Activated T-cell treated with anti-CD3 and anti-CD28 coated beads, Interleukin-2, amount 50 U/mL, for 72 hours (primary cell): ENCODE results near the gene SLC15A4. TPM values are rescaled to one million over a fixed set of nuclear protein-coding genes. Genes with fewer than 3 reads are reported as not detected.

Experiments used
- ATAC-seq, 2 donors: fragments of 150-1000 bp; cut with Tn5 transposase; replicated peaks in 1 of 2; 2 replicates each; pipeline ENCODE4 v1.10.0; 2021; ENCODE audit warnings: moderate library complexity in 2 of 2, mild to moderate bottlenecking in 1 of 2
- DNase-seq, 2 donors: peaks; one replicate each; pipeline ENCODE4 v3.0.0; 2021 to 2022; ENCODE audit warnings: mixed read lengths in 1 of 2
- H3K27ac Mint-ChIP-seq: one replicate; pipeline ENCODE4 v1.8.0; 2022; ENCODE audit warnings: mild to moderate bottlenecking, moderate library complexity, mixed read lengths
- H3K27me3 Mint-ChIP-seq: one replicate; pipeline ENCODE4 v1.8.0; 2022; ENCODE audit warnings: low read depth, mixed read lengths
- H3K36me3 Mint-ChIP-seq, 2 donors: one replicate each; pipeline ENCODE4 v1.8.0; 2022; ENCODE audit warnings: mixed read lengths in 2 of 2, mild to moderate bottlenecking in 1 of 2; ENCODE audit not compliant: insufficient read depth in 2 of 2
- H3K4me1 Mint-ChIP-seq: one replicate; pipeline ENCODE4 v1.8.0; 2022; ENCODE audit warnings: low read depth, mixed read lengths
- H3K4me3 Mint-ChIP-seq, 2 donors: one replicate each; pipeline ENCODE4 v1.8.0; 2022; ENCODE audit warnings: mild to moderate bottlenecking in 2 of 2, mixed read lengths in 2 of 2, moderate library complexity in 2 of 2
- H3K9me3 Mint-ChIP-seq, 2 donors: one replicate each; pipeline ENCODE4 v1.8.0; 2022; ENCODE audit warnings: mixed read lengths in 2 of 2
- total RNA-seq, 2 donors: library from RNA; stranded (reverse); gene quantifications; one replicate each; pipeline ENCODE4 v1.2.3, GENCODE V29; 2022

SLC15A4 gene
- total RNA-seq, 2 donors from 2014 or later, result 19.4 to 19.8 TPM

- Mint-ChIP-seq H3K36me3 (no peaks in the 10 kb centered on the region), H3K4me3 (no peak overlapping the region), H3K4me1 (no peaks in the 10 kb centered on the region), H3K9me3 (no peaks in the 10 kb centered on the region), H3K27me3 (peaks cover 16% of the 10 kb centered on the region), H3K27ac (no peak overlapping the region)
- DNase-seq, result no peak
- ATAC-seq, result no peak
These were observed 56.8 kb downstream of the SLC15A4 start for GRCh38 chr12:128766738-128767501.

GRCh38 chr12:128763395-128763794, 60.4 kb downstream of the SLC15A4 start:
- Mint-ChIP-seq H3K4me1 (no peaks in the 10 kb centered on the region), H3K4me3 (no peak overlapping the region), H3K27ac (no peak overlapping the region), H3K36me3 (no peaks in the 10 kb centered on the region), H3K27me3 (peaks cover 16% of the 10 kb centered on the region), H3K9me3 (no peaks in the 10 kb centered on the region)
- ATAC-seq (peak in 1 of 2 donors; percentile 51), DNase-seq (no peak)

- no peak for ATAC-seq
- Mint-ChIP-seq H3K4me1 (no peaks in the 10 kb centered on the region), H3K4me3 (no peak overlapping the region)
These were observed 62.4 kb downstream of the SLC15A4 start for GRCh38 chr12:128761379-128761790.

GRCh38 chr12:128755566-128755965, 68.2 kb downstream of the SLC15A4 start:
- Mint-ChIP-seq H3K4me1 (no peaks in the 10 kb centered on the region), H3K27ac (no peak overlapping the region), H3K4me3 (no peak overlapping the region), H3K36me3 (peaks cover 1 to 2% of the 10 kb centered on the region in 2 donors), H3K9me3 (peaks cover 0 to 6% of the 10 kb centered on the region in 2 donors), H3K27me3 (no peaks in the 10 kb centered on the region)
- no peak for ATAC-seq
- no peak for DNase-seq

More at GRCh38 chr12:128761379-128761790, 62.4 kb downstream of the SLC15A4 start:
- H3K36me3 Mint-ChIP-seq, result no peaks in the 10 kb centered on the region
- DNase-seq, result no peak
- H3K27ac Mint-ChIP-seq, result no peak overlapping the region
- peaks cover 6% of the 10 kb centered on the region for H3K27me3 Mint-ChIP-seq
- no peaks in the 10 kb centered on the region for H3K9me3 Mint-ChIP-seq

GRCh38 chr12:128754275-128754674, 69.5 kb downstream of the SLC15A4 start:
- Mint-ChIP-seq H3K4me1 (no peaks in the 10 kb centered on the region), H3K36me3 (peaks cover 1 to 2% of the 10 kb centered on the region in 2 donors), H3K27me3 (no peaks in the 10 kb centered on the region), H3K4me3 (no peak overlapping the region), H3K9me3 (peaks cover 0 to 6% of the 10 kb centered on the region in 2 donors), H3K27ac (no peak overlapping the region)
- ATAC-seq (peak; percentile 34 to 73), DNase-seq (peak in 1 of 2 donors; percentile 5)

GRCh38 chr12:128753438-128753837, 70.3 kb downstream of the SLC15A4 start:
- Mint-ChIP-seq H3K4me1 (no peaks in the 10 kb centered on the region), H3K27me3 (no peaks in the 10 kb centered on the region), H3K4me3 (no peak overlapping the region), H3K9me3 (peaks cover 0 to 6% of the 10 kb centered on the region in 2 donors), H3K27ac (no peak overlapping the region), H3K36me3 (peaks cover 1 to 2% of the 10 kb centered on the region in 2 donors)
- no peak for DNase-seq
- ATAC-seq, result no peak

GRCh38 chr12:128752386-128752785, 71.4 kb downstream of the SLC15A4 start:
- no peaks in the 10 kb centered on the region for H3K4me1 Mint-ChIP-seq
- no peak overlapping the region for H3K27ac Mint-ChIP-seq
- H3K27me3 Mint-ChIP-seq, result no peaks in the 10 kb centered on the region
- ATAC-seq (no peak), DNase-seq (no peak)
- no peak overlapping the region for H3K4me3 Mint-ChIP-seq
- peaks cover 0 to 6% of the 10 kb centered on the region in 2 donors for H3K9me3 Mint-ChIP-seq
- peaks cover 1 to 2% of the 10 kb centered on the region in 2 donors for H3K36me3 Mint-ChIP-seq

GRCh38 chr12:128747441-128747840, 76.3 kb downstream of the SLC15A4 start:
- ATAC-seq (no peak), DNase-seq (no peak)
- Mint-ChIP-seq H3K27me3 (no peaks in the 10 kb centered on the region), H3K4me3 (no peak overlapping the region), H3K27ac (no peak overlapping the region), H3K9me3 (no peaks in the 10 kb centered on the region), H3K4me1 (no peaks in the 10 kb centered on the region), H3K36me3 (no peaks in the 10 kb centered on the region)

- Mint-ChIP-seq H3K27ac (no peak overlapping the region), H3K4me1 (no peaks in the 10 kb centered on the region)
These were observed 77.7 kb downstream of the SLC15A4 start for GRCh38 chr12:128745772-128746689.

GRCh38 chr12:128743916-128744315, 79.8 kb downstream of the SLC15A4 start:
- H3K9me3 Mint-ChIP-seq, result peaks cover 6% of the 10 kb centered on the region in 2 donors
- H3K4me1 Mint-ChIP-seq, result no peaks in the 10 kb centered on the region

More at GRCh38 chr12:128745772-128746689, 77.7 kb downstream of the SLC15A4 start:
- H3K27me3 Mint-ChIP-seq, result no peaks in the 10 kb centered on the region
- no peak overlapping the region for H3K4me3 Mint-ChIP-seq
- ATAC-seq, result no peak
- H3K36me3 Mint-ChIP-seq, result no peaks in the 10 kb centered on the region
- no peaks in the 10 kb centered on the region for H3K9me3 Mint-ChIP-seq
- no peak for DNase-seq

More at GRCh38 chr12:128743916-128744315, 79.8 kb downstream of the SLC15A4 start:
- no peak overlapping the region for H3K4me3 Mint-ChIP-seq
- H3K27me3 Mint-ChIP-seq, result no peaks in the 10 kb centered on the region
- DNase-seq, result no peak
- ATAC-seq, result no peak
- no peak overlapping the region for H3K27ac Mint-ChIP-seq
- H3K36me3 Mint-ChIP-seq, result peaks cover 0 to 2% of the 10 kb centered on the region in 2 donors

Other genes starting within 250 kb of the SLC15A4 start
- under 1 TPM in 1 of 2 donors, not detected in 1; 0.41 TPM for gene GLT1D1, start 29.5 kb upstream of the SLC15A4 start, total RNA-seq